Activated naive CD8-positive, alpha-beta T cell treated with anti-CD3 and anti-CD28 coated beads for 36 hours (primary cell): ENCODE data around the gene MTCH1. TPM values are rescaled to one million over a fixed set of nuclear protein-coding genes. Genes with fewer than 3 reads are reported as not detected.

Experiments
- DNase-seq: peaks from one replicate; pipeline ENCODE4 v3.0.0; 2021
- H3K27ac Mint-ChIP-seq: one replicate; pipeline ENCODE4 v1.8.0; 2022; ENCODE audit warnings: mild to moderate bottlenecking, moderate library complexity, mixed read lengths
- H3K27me3 Mint-ChIP-seq: one replicate; pipeline ENCODE4 v1.8.0; 2022; ENCODE audit warnings: mild to moderate bottlenecking, mixed read lengths
- H3K36me3 Mint-ChIP-seq: one replicate; pipeline ENCODE4 v1.8.0; 2021; ENCODE audit warnings: mild to moderate bottlenecking, mixed read lengths
- H3K4me1 Mint-ChIP-seq: one replicate; pipeline ENCODE4 v1.8.0; 2021; ENCODE audit warnings: mixed read lengths
- H3K4me3 Mint-ChIP-seq: one replicate; pipeline ENCODE4 v1.8.0; 2022; ENCODE audit warnings: mild to moderate bottlenecking, moderate library complexity, mixed read lengths
- H3K9me3 Mint-ChIP-seq: one replicate; pipeline ENCODE4 v1.8.0; 2022; ENCODE audit warnings: mixed read lengths
- total RNA-seq, 2 experiments: library from RNA; stranded (reverse); gene quantifications; one replicate each; pipeline ENCODE4 v1.2.3, GENCODE V29; 2021

The MTCH1 gene
- total RNA-seq, 2 experiments from 2014 or later: 102 to 103 TPM

DNA sequence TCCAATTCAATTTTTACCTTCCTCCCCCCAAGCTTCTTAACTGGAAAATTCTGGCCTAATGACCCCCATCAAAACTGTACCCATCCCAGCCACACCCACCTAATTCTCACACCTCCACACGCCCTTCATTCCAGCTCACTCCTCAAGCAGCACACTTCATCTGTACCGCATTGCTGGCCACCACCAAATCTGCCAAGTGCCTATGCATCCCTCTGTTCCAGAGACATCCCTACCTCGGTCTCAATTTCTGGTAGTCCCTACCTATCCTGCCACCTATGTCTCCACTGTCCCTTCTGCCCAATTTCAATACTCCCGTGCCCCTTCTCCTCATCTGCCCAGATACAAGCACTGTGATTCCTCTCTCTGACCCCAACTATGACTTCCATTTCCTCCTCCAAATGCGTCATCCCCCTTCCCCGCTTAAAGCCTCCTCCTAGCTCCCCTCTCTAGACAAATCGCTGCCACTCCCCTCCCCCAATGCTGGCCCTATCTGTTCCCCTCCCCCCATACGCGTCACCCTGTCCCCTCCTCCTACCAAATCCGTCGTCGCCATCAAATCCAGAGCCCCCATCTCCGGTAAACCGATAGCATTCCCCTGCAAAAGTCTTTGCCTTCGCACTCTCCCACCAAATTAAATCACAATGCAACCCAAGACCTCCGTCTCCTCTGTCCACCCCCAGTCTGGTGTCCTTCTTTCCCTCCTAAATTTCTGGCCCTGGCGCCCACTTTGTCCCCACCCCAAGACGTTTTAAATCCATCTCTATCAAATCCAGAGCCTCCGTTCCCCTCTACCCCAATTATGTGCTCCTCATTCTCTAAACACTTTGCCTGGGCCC lies 1.2 kb downstream of the MTCH1 start:
- peaks cover 21% of the 10 kb centered on the region for H3K4me1 Mint-ChIP-seq
- no peak overlapping the region for H3K4me3 Mint-ChIP-seq
- H3K27me3 Mint-ChIP-seq: no peaks in the 10 kb centered on the region
- no peak overlapping the region for H3K27ac Mint-ChIP-seq
- DNase-seq: peak; percentile 61
- peaks cover 5% of the 10 kb centered on the region for H3K36me3 Mint-ChIP-seq
- no peaks in the 10 kb centered on the region for H3K9me3 Mint-ChIP-seq

DNA sequence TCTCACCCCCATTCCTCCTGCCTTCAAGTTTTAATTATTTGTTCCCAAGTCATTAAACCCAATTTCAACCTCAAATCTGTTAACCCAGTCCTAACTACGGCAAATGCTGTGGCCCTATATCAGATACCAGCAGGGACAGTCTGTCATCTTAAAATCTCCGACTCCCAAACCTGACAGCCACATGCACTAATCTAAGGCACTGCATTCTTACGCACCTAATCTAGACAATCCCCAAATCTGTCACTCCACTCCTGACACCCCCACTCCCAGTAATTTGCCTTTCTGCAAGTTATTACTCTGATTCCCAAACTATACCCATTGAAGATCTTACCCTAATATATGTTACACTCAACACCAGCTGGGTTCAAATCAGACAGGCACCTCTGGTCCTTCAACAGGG lies 2.5 kb downstream of the MTCH1 start:
- peaks cover 26% of the 10 kb centered on the region for H3K4me1 Mint-ChIP-seq

DNA sequence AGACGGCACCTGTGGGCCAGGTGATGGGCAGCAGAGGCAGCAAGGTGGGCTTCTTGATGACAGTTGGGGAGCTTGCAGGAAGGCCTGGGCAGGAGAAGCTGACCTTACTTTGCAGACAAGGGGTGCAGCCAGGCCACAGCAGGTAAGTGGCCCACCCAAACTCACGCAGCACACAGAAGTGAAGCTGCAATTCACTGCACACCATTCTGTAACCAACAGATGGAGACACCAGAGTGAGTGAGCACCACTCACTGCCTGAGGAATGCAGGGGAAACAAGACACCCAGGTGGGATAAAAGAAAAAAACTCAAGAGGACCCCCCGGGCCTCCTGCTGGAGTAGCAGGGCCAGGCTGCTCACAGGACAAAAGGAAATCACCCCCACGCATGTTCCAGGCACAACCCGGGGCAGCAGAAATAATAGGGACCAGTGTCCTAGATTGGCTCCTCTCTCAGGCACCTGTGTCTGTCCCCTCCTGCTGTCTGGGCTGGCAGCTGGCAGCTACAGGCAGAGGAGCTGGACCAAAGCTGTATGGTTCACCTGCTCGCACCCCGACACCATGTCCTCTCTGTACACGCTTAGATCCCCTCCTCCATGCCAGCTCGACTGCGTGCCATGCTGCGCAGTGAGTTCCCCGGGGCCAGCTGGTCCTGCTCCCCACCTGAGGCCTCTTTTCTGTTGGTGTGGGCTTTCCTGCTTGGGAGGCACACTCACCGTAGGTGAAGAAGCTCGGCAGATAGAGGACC lies 4.9 kb downstream of the MTCH1 start:
- Mint-ChIP-seq H3K36me3 (peaks cover 9% of the 10 kb centered on the region), H3K27ac (peak overlapping the region; percentile 6), H3K4me3 (no peak overlapping the region), H3K9me3 (no peaks in the 10 kb centered on the region), H3K4me1 (peaks cover 19% of the 10 kb centered on the region), H3K27me3 (no peaks in the 10 kb centered on the region)
- DNase-seq: no peak

More for the DNA sequence above, 2.5 kb downstream of the MTCH1 start:
- Mint-ChIP-seq H3K27me3 (no peaks in the 10 kb centered on the region), H3K9me3 (no peaks in the 10 kb centered on the region), H3K36me3 (peaks cover 5% of the 10 kb centered on the region), H3K4me3 (no peak overlapping the region), H3K27ac (no peak overlapping the region)
- DNase-seq: no peak

- Mint-ChIP-seq H3K27me3 (no peaks in the 10 kb centered on the region), H3K4me3 (no peak overlapping the region), H3K27ac (no peak overlapping the region), H3K4me1 (peaks cover 19% of the 10 kb centered on the region), H3K9me3 (no peaks in the 10 kb centered on the region), H3K36me3 (peaks cover 9% of the 10 kb centered on the region)
- no peak for DNase-seq
Observed at GRCh38 chr6:36980129-36980528, 5.9 kb downstream of the MTCH1 start.

DNA sequence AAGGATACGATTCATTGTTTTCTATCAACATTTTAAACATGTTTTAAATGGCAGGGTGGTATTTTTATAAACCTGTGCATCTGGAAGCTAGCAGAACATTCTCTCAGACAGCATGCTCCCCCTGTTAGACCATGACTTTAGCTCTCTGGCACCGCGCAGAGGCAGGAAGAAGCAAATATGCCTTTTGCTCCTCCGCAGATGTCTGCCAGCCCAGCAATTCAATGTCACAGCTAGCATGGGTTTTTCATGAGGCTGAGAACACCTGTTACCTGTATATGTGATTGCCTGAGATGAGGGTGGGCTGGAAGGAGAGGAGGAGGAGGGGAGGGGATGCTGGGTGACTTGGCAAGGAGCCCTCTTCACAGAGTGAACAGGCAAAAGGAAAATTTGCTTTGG lies 6.7 kb downstream of the MTCH1 start:
- peaks cover 11% of the 10 kb centered on the region for H3K36me3 Mint-ChIP-seq
- peaks cover 19% of the 10 kb centered on the region for H3K4me1 Mint-ChIP-seq
- peak overlapping the region; percentile 6 for H3K27ac Mint-ChIP-seq
- no peaks in the 10 kb centered on the region for H3K27me3 Mint-ChIP-seq
- H3K9me3 Mint-ChIP-seq: no peaks in the 10 kb centered on the region
- DNase-seq: no peak
- H3K4me3 Mint-ChIP-seq: no peak overlapping the region

GRCh38 chr6:36978421-36979346 lies 7.3 kb downstream of the MTCH1 start:
- peaks cover 19% of the 10 kb centered on the region for H3K4me1 Mint-ChIP-seq
- H3K27ac Mint-ChIP-seq: no peak overlapping the region
- no peak for DNase-seq
- no peaks in the 10 kb centered on the region for H3K9me3 Mint-ChIP-seq
- peaks cover 14% of the 10 kb centered on the region for H3K36me3 Mint-ChIP-seq
- no peaks in the 10 kb centered on the region for H3K27me3 Mint-ChIP-seq
- no peak overlapping the region for H3K4me3 Mint-ChIP-seq

GRCh38 chr6:36977470-36977941 lies 8.5 kb downstream of the MTCH1 start:
- Mint-ChIP-seq H3K4me3 (no peak overlapping the region), H3K36me3 (peaks cover 17% of the 10 kb centered on the region), H3K27ac (no peak overlapping the region), H3K27me3 (no peaks in the 10 kb centered on the region), H3K4me1 (peaks cover 19% of the 10 kb centered on the region), H3K9me3 (no peaks in the 10 kb centered on the region)
- no peak for DNase-seq

DNA sequence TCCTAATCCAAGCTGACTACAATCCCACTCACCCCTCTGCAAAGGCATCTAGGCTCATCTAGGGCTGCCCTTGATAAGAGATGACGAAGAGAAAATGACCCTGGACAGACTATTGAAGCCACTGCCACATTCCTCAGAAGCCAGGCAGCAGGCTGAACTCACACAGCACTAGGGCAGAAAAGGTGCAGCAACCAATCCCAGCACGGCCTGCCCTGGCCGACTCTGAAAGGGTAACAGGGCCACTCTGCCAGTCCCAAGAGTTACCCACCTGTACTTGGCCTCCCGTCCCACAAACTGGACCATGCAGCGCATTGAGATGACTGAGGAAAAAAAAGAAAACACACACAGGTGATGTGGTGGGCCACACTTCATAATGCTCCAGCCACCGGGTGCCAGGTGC lies 9.1 kb downstream of the MTCH1 start:
- Mint-ChIP-seq H3K4me1 (peaks cover 17% of the 10 kb centered on the region), H3K4me3 (no peak overlapping the region), H3K27me3 (no peaks in the 10 kb centered on the region), H3K27ac (no peak overlapping the region), H3K9me3 (no peaks in the 10 kb centered on the region), H3K36me3 (peaks cover 17% of the 10 kb centered on the region)
- DNase-seq: no peak

DNA sequence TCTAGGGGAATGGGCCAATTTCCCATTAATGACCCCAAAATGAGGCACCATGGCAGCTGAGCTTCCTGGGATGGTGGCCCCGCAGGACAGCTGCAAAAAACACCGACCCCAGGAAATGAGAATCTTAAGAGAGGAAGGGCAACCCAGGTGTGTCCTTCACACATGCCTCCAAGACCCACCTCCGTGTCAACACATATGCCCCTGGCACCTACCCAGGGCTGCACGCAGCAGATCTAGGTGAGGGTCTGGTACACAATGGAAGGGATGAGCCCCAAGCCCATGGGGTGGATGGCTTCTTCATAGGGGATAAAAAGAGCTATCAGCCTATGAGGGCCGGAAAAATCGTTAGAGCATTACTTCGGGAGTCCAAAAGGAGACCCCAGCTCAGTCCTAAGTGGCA lies 9.5 kb downstream of the MTCH1 start:
- H3K4me3 Mint-ChIP-seq: no peak overlapping the region
- H3K36me3 Mint-ChIP-seq: peaks cover 14% of the 10 kb centered on the region
- no peak overlapping the region for H3K27ac Mint-ChIP-seq
- H3K9me3 Mint-ChIP-seq: no peaks in the 10 kb centered on the region
- H3K4me1 Mint-ChIP-seq: peaks cover 13% of the 10 kb centered on the region
- H3K27me3 Mint-ChIP-seq: no peaks in the 10 kb centered on the region
- no peak for DNase-seq

- Mint-ChIP-seq H3K27ac (no peak overlapping the region), H3K36me3 (peaks cover 14% of the 10 kb centered on the region), H3K4me3 (no peak overlapping the region), H3K9me3 (no peaks in the 10 kb centered on the region), H3K27me3 (no peaks in the 10 kb centered on the region), H3K4me1 (peaks cover 10% of the 10 kb centered on the region)
- no peak for DNase-seq
Observed at GRCh38 chr6:36976007-36976264, 10.1 kb downstream of the MTCH1 start.

DNA sequence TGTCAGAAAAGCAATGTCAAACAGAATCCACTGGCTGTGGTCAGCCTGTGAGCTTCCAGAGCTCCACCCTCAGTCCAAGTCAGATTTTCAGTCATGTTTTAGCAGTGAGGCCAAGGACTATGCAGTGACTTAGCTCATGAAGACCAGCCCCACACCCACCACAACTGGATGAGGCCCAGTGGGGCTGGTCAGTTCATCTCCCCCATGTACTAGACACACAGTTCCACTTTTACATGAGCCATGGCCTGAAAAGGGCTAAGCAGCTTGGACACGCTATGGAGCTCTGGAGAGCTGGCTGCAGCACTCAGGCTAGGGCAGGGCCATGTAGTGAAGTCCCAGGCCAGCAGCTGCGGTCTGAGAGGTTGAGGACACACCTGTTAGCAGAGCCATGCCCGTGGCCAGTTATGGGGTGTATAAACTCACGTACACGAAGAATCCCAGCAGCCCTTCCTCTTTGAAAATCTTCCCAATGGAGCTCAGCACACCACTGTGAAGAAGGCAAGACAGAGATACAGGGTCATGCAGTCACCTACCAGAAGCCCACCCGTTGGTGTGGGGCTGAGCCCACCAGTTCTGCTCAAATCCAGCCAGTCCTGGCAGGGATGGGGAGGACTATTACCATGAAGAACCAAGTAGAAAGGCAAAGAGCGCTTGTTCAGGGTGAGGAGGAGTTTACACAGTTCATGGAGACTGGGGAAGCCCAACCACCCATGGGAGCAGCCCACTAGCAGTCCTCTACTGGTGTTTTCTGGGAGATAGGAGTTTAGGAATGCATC lies 10.6 kb downstream of the MTCH1 start:
- Mint-ChIP-seq H3K4me3 (no peak overlapping the region), H3K9me3 (no peaks in the 10 kb centered on the region), H3K4me1 (peaks cover 7% of the 10 kb centered on the region), H3K27ac (no peak overlapping the region), H3K36me3 (peaks cover 14% of the 10 kb centered on the region), H3K27me3 (no peaks in the 10 kb centered on the region)
- DNase-seq: no peak

- peaks cover 16% of the 10 kb centered on the region for H3K36me3 Mint-ChIP-seq
- no peak for DNase-seq
- no peak overlapping the region for H3K4me3 Mint-ChIP-seq
- H3K4me1 Mint-ChIP-seq: no peaks in the 10 kb centered on the region
- no peaks in the 10 kb centered on the region for H3K27me3 Mint-ChIP-seq
- no peaks in the 10 kb centered on the region for H3K9me3 Mint-ChIP-seq
- H3K27ac Mint-ChIP-seq: no peak overlapping the region
Observed at GRCh38 chr6:36973647-36974046, 12.3 kb downstream of the MTCH1 start.

DNA sequence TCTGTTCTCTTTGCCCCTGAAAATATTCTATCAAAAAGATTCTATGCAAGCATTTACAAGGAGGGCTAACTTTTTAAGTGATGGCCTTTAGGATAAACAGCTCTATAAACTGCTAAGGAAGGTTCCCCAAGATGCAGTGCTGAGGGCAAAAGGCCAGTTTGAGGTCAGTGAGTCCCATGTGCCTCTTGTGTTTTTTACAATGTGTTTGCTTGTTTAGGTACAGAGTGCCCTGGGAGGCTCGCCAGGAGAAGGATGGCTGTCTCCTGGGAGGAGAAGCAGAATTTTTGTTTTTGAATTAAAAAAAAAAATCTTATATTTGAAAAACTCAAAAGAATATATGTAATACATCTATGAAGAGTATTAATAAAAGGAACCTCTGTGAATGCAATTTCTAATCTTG lies 12.8 kb downstream of the MTCH1 start:
- Mint-ChIP-seq H3K4me1 (no peaks in the 10 kb centered on the region), H3K4me3 (no peak overlapping the region), H3K9me3 (no peaks in the 10 kb centered on the region), H3K27ac (no peak overlapping the region), H3K27me3 (no peaks in the 10 kb centered on the region), H3K36me3 (peaks cover 20% of the 10 kb centered on the region)
- DNase-seq: no peak

GRCh38 chr6:36971921-36972673 lies 13.9 kb downstream of the MTCH1 start:
- DNase-seq: no peak
- Mint-ChIP-seq H3K9me3 (no peaks in the 10 kb centered on the region), H3K4me1 (peaks cover 2% of the 10 kb centered on the region), H3K27ac (peak overlapping the region; percentile 53), H3K27me3 (no peaks in the 10 kb centered on the region), H3K4me3 (no peak overlapping the region), H3K36me3 (peaks cover 18% of the 10 kb centered on the region)
